ENCODE results near the gene TMA7B.

TMA7B gene

GRCh38 chr22:39952347-39952746, 7.8 kb upstream of the TMA7B start:
- no peak for DNase-seq (ENCODE audit: low read depth in 2 of 2)

DNA sequence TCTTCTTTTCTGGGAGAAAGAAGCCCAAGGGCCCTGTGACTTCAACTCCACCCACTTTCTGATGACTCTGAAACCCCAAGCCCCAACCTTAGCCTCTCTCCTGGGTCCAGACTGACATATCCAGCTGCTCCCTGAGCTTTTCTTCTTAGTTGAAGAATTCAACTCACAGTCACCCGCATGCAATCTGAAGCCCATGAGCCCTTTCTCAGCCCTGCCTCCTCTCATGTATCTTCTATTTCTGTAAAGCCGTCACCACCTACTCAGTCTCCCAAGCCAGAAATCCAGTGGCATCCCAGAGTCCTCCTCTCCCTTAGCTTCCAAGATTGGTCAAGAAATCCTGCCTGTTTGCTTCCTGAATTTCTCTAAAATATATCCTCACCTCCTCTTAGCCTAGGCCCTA, 7.1 kb upstream of the TMA7B start:
- DNase-seq (ENCODE audit: low read depth in 2 of 2), result no peak

DNA sequence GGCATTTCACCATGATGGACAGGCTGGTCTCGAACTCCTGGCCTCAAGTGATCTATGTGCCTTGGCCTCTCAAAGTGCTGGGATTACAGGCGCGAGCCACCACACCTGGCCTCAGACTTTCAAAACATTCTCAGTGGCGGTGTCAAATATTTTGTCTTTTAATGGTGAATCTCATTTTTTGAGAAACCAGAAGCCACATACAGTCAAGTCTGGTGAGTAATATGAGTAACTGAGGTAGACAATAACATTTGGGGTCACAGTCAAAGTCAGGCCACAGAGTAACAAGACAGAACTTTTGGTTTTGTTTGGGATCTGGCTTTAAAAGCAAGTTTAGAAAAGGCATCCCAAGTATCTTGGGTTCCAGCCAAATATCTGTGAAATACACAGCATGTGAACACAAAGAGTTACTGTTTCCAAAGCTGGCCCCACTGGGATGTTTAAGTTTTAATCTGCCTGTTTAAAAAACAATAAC, 5.6 kb upstream of the TMA7B start:
- DNase-seq (ENCODE audit: low read depth in 2 of 2), result no peak

DNA sequence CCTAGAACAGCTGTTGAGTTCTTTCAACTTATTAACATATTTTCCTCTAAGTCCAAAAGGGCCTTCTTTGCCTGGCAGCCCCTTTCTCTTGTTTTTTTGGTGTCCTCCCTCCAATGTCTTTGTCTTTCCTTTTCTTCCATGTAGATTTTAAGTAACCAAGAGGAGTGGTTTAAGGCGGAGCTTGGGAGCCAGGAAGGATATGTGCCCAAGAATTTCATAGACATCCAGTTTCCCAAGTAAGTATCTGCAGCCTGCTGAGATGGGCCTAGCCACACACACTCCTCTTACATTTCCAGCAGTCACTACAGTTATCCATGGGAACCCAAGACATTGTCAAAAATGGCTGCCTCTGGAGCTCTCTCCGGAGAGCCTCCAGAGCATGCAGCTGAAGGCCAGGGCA, 4.5 kb upstream of the TMA7B start:
- DNase-seq (ENCODE audit: low read depth in 2 of 2), result no peak

DNA sequence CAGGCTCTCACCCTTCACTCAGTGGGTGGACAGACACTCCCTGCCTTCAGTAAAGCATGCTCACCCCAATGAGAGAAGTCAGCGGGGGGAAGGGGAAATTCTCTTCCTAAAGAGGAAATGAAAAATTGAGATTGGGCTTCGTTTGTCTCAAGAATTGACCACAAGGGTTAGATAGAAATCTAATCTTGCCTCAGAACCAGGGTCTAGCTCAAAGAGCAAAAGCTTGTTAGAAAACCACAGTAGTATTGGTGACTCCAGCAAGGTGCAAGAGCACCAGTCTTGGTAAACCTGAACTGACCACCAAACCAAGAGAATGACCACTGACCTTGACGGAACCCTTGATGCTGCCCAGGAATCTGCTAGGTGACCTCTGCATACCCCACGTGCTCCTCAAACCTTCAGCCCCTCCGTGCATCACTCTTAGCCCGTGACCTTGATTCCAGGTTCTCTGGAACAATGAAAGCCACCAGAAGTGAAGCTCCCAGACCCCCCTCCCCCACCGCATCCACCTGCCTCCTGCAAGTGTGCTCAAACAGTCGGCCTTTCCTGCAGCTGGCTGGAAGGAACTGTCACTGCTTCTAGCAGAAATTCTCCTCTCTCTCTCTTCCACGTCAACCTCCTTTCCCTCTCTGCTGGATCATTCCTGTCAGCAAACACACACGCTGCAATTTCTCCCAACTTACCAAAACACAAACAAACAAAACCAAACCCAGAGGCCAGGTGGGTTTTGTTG, 3.1 kb upstream of the TMA7B start:
- DNase-seq (ENCODE audit: low read depth in 2 of 2), result no peak

- no peak for DNase-seq (ENCODE audit: low read depth in 2 of 2)
Measured at GRCh38 chr22:39958009-39958711, 2.0 kb upstream of the TMA7B start.

- DNase-seq (ENCODE audit: low read depth in 2 of 2), result no peak
Measured at GRCh38 chr22:39958949-39959639, 1.1 kb upstream of the TMA7B start.

GRCh38 chr22:39960791-39961746, 872 bp downstream of the TMA7B start:
- peak; percentile 50 to 65 for DNase-seq (ENCODE audit: low read depth in 2 of 2)

DNA sequence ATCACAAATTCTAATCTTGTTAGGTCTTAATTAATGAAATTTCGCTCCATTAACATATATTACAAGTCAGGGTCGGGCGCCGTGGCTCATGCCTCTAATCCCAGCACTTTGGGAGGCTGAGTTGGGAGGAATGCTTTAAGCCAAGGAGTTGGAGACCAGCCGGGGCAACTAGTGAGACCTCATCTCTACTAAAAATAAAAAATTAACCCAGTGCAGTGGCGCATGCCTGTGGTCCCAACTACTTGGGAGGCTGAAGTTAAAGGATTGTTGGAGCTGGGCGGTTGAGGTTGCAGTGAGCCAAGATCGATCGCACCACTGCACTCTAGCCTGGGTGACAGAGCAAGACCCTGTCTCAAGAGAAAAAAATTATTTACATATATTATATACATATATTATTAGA, 1.9 kb downstream of the TMA7B start:
- no peak for DNase-seq (ENCODE audit: low read depth in 2 of 2)

- no peak for DNase-seq (ENCODE audit: low read depth in 2 of 2)
Measured at GRCh38 chr22:39965748-39966147, 5.6 kb downstream of the TMA7B start.

DNA sequence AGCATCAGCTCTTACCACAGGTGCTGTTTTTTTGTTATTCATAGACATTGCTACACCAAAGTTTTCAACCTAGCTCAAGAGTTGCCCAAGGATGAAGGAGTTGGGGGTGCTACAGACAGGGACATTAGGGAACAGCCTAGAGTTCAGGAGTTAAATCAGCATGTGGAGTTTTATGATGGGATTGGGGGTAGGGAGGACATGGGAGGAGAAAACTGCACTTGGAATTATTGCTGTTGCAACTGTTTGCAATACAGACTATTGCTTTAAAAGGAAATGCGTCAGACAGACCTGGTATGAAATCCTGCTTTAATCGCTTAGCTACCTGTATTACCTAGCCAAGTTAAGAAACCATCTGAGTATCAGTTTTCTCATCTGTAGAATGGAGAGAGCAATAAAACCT, 6.3 kb downstream of the TMA7B start:
- DNase-seq (ENCODE audit: low read depth in 2 of 2), result no peak

- DNase-seq (ENCODE audit: low read depth in 2 of 2), result no peak
Measured at GRCh38 chr22:39967103-39967829, 7.1 kb downstream of the TMA7B start.

- DNase-seq (ENCODE audit: low read depth in 2 of 2), result no peak
Measured at GRCh38 chr22:39967996-39968972, 8.1 kb downstream of the TMA7B start.

DNA sequence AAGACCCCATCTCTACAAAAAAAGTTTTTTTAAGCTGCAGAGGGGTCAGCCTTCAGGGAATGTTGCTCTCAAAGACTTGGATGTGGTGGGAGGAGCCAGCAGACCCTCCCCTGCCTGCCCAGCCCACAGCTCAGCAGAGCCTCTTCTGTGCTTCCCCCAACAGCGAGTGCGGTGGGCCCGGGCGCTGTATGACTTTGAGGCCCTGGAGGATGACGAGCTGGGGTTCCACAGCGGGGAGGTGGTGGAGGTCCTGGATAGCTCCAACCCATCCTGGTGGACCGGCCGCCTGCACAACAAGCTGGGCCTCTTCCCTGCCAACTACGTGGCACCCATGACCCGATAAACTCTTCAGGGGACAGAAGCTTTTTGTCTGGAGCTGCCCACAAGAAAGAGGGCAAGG, 10.5 kb downstream of the TMA7B start:
- no peak for DNase-seq (ENCODE audit: low read depth in 2 of 2)

GRCh38 chr22:39972641-39973040, 12.4 kb downstream of the TMA7B start:
- DNase-seq (ENCODE audit: low read depth in 2 of 2), result no peak

GRCh38 chr22:39973656-39974055, 13.5 kb downstream of the TMA7B start:
- no peak for DNase-seq (ENCODE audit: low read depth in 2 of 2)

GRCh38 chr22:39974065-39974464, 13.9 kb downstream of the TMA7B start:
- DNase-seq (ENCODE audit: low read depth in 2 of 2), result no peak

GRCh38 chr22:39979048-39979447, 18.9 kb downstream of the TMA7B start:
- DNase-seq (ENCODE audit: low read depth in 2 of 2), result no peak

DNA sequence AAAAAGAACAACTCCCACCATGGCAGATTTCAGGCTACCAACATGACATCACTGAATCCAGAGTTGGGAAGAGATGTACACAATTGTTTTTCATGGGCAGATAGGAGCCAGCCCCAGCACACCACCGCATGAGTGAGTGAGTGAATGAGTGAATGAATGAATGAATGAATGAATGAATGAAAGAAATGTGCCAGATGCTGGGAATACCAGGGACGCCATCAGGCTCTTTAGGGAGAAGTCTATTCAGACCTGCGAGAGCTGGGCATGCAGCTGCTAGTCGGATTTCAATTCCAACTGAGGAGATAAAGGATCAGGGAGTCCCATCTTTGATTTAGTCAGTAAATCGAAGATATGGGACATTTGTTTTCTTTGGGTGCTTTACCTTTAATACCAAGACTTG, 19.3 kb downstream of the TMA7B start:
- no peak for DNase-seq (ENCODE audit: low read depth in 2 of 2)

GRCh38 chr22:39980596-39980995, 20.4 kb downstream of the TMA7B start:
- DNase-seq (ENCODE audit: low read depth in 2 of 2), result no peak

Measured in activated CD8-positive, alpha-beta memory T cell treated with anti-CD3 and anti-CD28 coated beads for 4 hours (primary cell).